Measurements from ENCODE around the gene KSR1.

The KSR1 gene

DNA sequence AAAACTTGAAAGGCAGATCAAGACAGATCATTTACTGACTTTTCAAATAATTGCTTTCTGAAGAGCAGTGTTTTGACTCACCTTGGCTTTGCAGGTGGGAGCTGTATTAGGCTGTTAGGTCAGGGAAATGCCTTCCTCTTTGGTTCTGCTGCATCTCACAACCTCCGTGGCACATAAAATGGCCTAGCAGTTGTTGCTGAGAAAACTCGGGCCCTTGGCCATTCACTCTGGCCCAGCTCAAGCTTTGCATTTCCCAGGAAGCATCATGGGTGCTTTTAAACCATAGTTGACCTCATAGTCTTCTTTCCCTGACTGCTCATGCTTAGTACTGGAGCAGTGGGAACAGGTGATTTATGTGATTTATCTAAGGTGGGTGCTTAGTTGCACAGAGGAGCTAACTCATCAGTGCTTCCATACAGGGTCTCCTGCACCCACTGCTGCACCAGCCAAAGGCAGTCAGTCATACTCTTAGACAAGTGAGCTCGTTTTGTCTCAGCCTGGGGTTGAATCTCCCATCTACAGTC, 83.6 kb downstream of the KSR1 start:
- DNase-seq: no peak

DNA sequence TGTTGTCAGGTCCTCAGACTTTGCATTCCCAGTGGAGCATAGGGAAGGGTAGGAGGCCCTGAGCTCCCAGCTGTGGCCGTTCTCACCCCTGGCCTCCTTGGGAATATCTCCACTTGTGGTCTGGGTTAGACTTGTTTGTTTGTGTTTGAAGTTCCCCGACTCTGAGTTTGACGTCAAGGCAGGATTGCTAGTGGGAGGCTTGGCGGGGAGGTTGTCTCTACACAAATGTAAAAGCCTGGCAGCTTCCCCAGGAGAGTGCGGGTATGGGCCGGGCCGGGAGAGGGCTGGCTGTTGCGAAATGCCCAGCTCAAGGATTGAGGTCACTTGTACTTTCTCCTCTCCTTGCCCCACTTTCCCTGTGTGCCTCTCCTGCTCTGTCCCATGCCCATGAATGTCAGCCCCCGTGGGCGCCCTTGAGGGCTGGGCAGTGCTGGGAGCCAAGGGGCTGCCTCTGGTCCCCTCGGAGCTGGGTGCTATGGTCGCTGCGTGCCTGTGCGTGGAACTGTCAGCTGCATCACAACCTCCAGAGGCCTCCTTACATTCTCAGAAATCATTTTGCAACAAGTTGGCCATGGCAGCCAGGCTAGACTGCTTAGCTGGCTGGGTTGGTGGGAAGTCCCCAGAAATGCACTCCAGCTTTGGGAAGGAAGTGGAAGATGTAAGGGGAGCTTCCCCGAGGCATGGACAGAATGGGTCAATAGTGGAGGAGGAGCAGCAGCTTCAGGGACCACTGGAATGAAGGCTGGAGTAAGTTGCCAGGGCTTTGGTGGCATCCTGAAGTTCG, 84.3 kb downstream of the KSR1 start:
- no peak for DNase-seq

DNA sequence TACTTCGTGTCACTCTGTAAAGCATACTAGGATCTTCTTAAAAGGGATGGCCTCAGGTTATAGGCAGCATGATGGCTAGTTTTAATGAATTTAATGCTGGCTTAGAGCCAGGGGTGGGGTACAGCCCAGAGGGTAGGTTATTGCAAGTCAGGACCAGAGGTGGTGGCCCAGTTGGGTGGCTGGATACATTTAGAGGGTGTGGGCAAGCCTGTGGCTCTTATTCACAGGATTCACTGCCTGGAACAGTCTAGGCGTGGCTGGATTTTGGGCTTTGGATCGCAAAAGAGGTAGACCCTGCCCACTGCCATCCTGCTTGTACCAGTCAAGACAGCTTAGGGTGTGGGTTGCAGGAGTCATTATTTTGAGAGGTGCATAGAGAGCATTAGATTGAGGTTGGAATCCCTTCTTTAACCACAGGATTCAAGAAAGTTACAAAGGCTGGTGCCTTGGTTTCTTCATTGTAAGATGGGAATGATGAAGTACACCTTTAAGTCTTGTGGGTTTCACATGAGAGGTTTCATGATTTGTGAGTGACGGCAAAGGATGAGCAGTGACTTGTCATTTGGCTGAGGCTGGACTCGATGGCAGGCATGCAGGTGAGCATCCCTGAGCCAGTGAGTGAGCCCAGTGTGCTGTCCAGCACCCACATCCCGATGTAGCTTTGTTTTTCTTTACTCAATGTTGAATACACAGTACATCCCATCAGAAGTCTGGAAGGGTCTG, 85.2 kb downstream of the KSR1 start:
- DNase-seq: no peak

GRCh38 chr17:27542841-27543463, 86.7 kb downstream of the KSR1 start:
- DNase-seq: no peak

DNA sequence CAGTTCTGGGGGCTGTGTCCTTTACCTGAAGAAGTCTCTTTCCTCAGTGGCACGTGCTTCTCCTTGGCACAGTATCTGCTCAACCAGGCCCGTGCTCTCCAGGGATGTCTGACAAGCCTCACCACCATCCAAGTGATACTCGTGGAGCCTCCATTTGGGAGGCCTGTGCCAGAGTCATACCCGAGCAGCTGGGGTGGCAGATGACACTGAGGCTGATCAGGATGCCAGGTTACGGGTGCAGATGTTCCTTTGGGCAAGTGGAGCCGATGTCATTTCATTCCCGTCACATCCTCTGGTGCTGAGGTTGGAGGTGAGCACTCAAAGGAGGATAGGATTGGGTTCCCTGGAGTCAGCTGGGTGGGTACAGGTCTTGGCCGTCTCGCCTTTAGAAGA, 87.2 kb downstream of the KSR1 start:
- no peak for DNase-seq

DNA sequence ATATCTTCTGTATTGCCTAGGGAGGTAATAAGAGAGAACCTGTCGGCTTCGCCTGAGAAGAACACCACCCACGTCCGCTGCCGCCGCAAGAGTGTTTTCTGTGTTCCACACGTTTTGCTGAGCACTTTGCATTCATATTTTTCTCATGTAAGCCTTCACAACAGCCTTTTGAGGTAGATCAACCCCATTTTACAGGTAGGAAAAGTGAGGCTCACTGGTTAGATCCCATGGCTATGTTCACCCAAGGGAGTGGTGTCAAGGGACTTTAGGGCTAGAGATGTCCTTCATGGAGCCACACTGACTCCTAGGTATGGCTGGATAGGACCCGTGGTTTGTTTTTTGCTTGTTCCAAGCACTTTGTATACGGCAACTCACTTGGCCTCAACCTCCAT, 87.7 kb downstream of the KSR1 start:
- DNase-seq: no peak

- DNase-seq: peak; percentile 86
Observed at GRCh38 chr17:27544350-27545131, 88.3 kb downstream of the KSR1 start.

DNA sequence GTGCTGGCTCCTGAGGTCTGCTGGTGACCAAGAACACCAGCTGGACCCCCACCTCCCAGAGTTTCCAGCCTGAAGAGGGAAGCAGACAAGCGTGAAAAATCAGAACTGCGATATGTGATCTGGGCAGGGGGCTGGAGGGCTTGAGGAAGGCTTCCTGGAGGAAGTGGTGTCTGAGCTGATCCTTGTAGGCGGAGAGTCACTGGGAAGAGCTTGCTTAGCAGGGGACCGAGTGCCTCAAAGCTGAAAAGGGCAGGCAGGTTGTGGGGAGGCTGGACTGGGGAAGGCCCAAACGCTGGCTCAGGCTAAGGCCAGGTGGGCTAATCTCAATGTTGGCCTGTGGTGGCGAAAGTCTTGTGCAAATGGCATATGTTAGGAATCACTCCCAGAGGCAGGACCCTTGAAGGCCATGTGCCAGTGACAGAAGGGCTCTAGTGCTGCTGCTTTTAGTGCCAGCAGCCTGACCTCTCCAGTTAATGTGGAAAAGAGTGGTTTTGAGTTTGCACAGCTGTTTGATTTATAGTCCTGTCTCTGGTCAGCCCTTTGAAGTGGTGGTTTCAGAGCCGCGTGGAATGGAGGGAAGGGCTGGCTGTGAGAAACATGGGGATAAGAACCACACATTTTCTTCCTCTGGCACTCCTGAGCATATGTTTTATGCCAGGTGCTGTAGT, 89.4 kb downstream of the KSR1 start:
- no peak for DNase-seq

- no peak for DNase-seq
Observed at GRCh38 chr17:27546624-27547300, 90.5 kb downstream of the KSR1 start.

GRCh38 chr17:27547301-27547683, 91.0 kb downstream of the KSR1 start:
- no peak for DNase-seq

GRCh38 chr17:27548369-27548768, 92.1 kb downstream of the KSR1 start:
- DNase-seq: no peak

DNA sequence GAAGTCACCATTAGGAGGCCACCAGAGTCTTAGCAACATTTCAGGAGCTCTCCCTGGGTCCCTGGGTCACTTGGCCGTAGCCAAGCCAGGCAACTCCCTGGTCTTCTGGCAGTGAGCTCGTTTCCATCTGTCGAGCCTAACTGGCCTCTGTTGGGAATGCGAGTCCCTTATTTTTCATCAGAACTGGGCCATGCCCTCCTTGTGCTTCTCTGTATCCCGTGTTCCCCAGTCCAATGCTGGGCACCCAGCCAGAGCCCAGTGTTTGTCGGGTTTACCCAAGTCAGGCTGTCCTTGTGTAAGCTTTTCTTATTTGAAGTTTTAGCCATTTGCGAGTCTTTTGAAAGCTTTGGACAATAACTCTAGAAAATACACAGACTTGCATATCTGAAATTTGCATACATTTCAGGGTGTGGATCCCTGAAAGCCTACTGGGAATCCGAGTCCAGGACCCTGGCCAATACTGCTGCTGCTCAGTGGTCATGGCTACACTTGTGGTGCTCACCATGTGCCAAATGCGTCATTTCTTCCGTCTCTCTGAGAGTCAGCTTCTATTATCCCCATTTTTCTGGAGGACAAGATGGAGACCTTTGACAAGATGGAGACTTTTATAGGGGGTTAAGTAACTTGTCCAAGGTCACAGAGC, 93.1 kb downstream of the KSR1 start:
- no peak for DNase-seq

- DNase-seq: no peak
Observed at GRCh38 chr17:27550291-27550930, 94.2 kb downstream of the KSR1 start.

GRCh38 chr17:27550974-27551505, 94.8 kb downstream of the KSR1 start:
- no peak for DNase-seq

- no peak for DNase-seq
Observed at GRCh38 chr17:27551701-27552248, 95.5 kb downstream of the KSR1 start.

DNA sequence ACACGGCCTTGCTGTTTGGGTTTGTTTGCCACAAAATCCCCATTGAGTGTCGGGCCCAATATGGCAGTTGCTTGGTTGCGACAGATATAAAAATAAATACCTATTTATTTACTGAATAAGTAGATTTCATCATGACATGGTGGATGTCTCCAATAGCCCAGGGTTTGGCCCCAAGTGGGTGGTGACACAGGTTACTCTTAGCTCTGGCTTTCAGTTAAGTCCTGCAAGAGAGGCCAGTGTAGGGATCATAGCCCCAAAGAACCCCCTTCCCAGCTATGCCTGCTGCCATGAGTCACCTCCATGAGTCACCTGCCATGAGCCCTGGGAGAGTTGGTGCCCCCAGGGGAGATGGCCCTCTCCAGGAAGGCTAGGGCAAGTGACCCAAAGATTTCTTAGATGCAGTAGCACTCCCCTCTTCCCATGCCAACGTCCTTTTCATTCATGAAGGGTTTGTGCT, 96.1 kb downstream of the KSR1 start:
- no peak for DNase-seq

GRCh38 chr17:27553019-27553511, 96.8 kb downstream of the KSR1 start:
- DNase-seq: no peak

- DNase-seq: no peak
Observed at GRCh38 chr17:27554152-27554551, 97.9 kb downstream of the KSR1 start.

DNA sequence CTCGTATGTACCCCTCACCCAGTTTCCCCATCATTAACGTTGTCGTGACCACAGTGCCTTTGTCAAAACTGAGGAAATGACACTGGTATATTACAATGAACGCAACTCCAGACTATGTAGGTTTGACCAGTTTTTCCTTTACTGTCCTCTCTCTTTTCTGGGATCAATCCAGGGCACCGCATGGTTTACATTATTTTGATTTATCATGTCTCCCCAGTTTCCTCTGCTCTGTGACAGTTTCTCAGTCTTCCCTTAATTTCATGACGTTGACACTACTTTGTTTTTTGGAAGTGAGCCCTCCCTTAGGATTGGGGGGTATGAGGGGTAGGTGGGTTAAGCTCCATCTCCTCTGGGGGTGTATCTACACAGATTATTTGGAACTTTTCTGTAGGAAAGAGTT, 98.7 kb downstream of the KSR1 start:
- DNase-seq: no peak

- no peak for DNase-seq
Observed at GRCh38 chr17:27555339-27555738, 99.1 kb downstream of the KSR1 start.

Measured in NK-92 treated with Interleukin-12 subunit alpha and Interleukin-12 subunit beta, amount 100 ng/mL, for 24 hours (cell line).